GM19351 (cell line): ENCODE results near the gene ELMOD3.
"Not testable (repeated sequence)": the region's sequence is repeated elsewhere in the genome, so short reads cannot be mapped to it uniquely, and the experiment has no call there.

ENCODE experiments used
- ATAC-seq: cut with Tn5 transposase; IDR thresholded peaks from one replicate; pipeline ENCODE4 v1.9.1; 2021; ENCODE audit warnings: mild to moderate bottlenecking, moderate library complexity; ENCODE audit not compliant: unreplicated experiment

The ELMOD3 gene

DNA sequence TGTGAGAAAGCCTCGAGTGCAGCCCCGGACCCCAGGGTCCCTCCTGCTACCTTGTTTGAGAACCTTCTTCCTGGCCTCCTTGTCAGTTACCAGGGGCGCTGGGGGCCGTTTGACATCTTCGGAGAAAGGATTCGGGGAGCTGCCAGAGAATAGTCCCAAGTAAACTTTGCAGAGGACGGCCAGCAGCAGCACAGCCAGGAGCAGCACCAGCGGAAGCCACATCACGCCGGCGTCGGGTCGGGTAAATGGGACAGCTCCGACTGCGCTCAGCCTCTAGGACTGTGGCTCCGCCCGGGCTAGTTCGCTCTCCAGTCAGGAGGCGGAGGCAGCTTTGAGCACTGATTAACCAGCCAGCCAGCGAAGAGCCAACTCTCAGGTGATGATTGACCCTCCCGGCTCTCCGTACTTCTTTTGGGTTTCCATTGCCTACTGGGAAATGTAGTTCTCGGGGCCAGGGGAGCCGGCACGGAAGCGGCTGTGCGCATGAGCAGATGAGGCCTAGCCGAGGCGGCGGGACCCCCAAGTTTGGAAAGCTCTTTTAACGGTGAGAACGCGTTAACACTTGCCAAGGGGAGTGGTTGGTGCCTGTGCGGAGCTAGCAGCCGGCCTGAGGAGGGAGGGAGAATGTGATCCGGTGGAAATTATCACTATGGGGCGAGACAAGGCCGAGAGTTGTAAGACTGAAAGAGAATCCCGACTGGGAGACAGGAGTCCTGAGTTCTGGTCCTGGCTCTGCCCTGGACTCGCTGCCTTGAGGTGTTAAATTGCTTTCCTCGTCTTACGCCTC lies at the start of gene ELMOD3, which contains the start of gene RETSAT:
ELMOD3 (plus strand) TSS at position 484 of the 787 bp plus-strand sequence. CDS start 2,430 bp downstream, outside the sequence.
RETSAT (minus strand) TSS at position 243 of the 787 bp plus-strand sequence; CDS start at position 222, 21 bp downstream.
- ATAC-seq, result peak; percentile 99

DNA sequence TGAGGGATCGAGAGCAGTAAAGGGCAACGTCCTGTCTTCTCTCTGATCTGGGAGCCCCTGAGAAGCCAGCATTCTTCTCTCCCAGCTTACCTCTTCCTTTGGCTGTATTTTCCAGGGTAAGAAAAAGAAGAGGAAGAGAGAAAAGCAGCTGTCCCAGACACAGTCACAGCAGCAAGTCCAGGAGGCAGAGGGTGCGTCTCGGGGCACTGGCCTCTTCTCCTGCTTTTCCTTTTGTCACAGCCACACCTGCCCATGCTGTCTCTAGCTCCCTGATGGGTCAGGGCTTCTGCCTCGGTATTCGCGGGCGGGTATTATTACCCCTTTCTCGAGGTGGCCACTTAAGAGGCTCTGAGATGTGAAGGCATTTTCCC lies 47.1 kb upstream of the ELMOD3 start:
- no peak for ATAC-seq

DNA sequence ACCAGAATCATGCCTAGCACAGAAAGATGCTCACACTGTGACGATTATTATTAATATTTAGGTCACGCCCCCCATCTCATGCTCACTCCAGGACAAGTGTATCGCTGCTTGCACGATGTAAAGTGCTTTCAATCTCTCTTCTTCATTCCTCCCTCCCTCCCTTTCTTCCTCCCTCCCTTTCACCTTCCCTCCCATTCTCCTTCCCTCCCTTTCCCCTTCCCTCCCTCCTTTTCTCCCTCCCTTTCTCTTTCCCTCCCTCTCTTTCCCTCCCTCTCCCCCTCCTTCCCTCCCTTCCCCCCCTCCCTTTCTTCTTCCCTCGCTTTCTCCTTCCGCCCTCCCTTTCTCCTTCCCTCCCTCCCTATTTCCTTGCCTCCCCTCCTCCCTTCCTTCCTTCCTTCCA lies 46.4 kb upstream of the ELMOD3 start:
- ATAC-seq, result no peak

DNA sequence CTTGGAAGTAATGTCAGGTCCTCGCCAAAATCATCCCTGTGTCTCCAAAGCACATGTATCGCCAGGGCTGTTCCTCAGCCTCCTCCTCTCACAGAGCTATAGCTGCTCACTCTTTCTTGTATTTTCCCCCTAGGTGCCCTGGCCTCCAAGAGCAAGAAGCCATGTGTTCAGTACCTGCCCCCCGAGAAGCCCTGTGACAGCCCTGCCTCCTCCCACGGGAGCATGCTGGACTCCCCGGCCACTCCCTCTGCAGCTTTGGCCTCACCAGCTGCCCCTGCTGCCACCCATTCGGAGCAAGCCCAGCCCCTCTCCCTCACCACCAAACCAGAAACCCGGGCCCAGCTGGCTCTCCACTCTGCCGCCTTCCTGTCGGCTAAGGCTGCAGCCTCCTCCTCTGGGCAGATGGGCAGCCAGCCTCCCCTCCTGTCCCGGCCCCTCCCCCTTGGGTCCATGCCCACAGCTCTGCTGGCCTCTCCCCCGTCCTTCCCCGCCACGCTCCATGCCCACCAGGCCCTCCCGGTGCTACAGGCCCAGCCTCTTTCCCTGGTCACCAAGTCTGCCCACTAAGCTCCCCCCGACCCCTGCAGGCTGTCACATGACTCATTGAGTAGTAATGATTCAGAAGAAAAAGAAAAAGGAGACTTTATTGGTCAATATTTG lies 45.5 kb upstream of the ELMOD3 start:
- ATAC-seq, result no peak

DNA sequence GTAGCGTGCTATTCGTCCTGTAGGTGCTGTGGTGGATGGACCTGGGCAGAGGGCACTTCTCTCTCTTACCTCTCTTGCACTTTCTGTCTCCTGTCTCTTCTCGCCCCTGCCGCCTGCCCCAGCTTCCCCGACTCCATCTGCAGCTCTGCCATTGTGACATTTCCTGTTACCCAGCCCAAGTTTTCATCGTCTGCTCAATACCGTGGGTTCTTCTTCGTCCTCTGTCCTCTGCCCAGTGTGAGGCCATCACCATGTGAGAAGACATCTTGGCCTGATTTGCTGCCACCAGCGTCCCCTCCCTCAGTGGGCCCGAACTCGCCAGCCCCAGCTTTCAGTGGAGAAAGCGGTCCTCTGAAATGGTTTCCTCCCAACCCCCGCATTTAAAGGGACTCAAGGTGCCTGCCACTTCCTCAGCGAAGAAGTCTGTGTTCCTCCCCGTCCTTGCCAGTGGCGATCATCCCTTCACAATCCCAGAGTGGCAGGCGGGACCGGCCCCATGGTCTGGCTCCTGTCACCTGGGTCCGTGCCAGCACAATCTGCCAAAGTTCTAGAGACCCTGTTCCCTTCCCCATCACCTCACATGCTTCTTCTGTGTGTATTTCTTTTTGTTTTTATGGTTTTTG lies 44.8 kb upstream of the ELMOD3 start:
- no peak for ATAC-seq

DNA sequence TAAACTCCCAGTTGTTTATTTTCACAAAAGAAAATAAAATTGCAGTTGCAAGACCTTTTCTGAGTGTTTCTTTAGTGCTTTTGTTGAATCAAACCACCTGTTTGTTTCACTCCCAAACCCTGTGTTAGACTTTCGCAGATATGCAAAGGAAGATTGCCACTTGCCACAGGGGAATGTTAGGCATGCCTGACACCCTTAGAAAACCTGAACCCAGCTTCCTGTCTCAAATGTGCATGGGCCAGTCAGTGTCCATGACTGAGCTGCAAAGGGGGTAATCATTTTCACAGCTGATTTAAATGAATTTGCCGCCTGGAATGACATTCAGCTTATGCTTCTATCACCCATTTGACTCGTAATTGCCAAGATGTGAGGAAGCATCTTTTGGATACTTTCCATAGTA lies 44.2 kb upstream of the ELMOD3 start:
- no peak for ATAC-seq

DNA sequence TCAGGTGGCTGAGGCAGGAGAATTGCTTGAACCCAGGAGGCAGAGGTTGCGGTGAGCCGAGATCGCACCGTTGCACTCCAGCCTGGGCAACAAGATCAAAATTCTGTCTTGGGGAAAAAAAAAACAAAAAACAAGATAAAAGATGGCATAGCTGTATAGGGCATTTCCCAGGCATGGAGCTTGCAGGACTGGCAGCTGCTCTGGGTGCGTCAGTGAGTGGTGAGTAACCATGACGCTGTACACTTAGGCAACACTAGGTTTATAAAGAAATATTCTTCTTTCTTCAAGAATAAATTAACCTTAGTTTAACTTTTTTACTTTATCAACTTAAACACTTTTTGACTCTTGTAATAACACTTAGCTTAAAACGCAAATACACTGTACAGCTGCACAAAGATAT lies 42.2 kb upstream of the ELMOD3 start:
- ATAC-seq, result no peak

DNA sequence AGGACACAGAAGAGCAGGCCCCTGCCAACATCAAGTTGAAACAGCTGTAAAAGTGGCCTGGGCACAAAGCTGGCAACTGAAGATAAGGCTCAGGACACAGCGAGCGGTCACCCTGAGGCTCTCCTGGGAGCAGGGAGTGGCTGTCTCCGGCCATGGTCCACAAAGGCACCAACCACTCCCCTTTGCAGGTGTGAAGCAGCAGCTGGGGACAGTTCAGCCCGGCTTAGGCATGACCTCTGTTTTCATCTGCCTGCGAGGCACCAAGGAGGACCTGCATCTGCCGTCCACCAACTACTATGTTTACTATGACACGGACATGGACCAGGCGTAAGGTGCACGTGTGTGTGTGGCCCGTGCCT lies 39.7 kb upstream of the ELMOD3 start:
- no peak for ATAC-seq

DNA sequence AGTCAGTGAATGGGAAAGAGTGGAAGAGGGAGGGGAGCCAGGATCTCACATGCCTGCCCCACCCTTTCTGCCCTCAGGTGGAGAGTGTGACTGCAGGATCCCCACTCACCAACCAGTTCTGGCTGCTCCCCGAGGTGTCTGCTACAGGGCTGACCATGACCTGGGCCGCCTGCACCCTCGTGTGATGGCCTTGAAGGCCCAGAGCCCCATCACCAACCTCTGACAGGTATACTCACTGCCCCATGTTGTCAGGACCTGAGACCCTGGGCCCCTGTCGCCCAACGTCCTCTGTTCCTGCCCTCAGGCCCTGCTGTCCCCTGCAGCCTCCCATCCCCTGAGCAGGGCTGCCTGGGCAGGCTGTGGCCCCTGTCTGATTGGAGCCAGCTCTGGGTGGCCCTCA lies 38.6 kb upstream of the ELMOD3 start:
- ATAC-seq, result not testable (repeated sequence)

DNA sequence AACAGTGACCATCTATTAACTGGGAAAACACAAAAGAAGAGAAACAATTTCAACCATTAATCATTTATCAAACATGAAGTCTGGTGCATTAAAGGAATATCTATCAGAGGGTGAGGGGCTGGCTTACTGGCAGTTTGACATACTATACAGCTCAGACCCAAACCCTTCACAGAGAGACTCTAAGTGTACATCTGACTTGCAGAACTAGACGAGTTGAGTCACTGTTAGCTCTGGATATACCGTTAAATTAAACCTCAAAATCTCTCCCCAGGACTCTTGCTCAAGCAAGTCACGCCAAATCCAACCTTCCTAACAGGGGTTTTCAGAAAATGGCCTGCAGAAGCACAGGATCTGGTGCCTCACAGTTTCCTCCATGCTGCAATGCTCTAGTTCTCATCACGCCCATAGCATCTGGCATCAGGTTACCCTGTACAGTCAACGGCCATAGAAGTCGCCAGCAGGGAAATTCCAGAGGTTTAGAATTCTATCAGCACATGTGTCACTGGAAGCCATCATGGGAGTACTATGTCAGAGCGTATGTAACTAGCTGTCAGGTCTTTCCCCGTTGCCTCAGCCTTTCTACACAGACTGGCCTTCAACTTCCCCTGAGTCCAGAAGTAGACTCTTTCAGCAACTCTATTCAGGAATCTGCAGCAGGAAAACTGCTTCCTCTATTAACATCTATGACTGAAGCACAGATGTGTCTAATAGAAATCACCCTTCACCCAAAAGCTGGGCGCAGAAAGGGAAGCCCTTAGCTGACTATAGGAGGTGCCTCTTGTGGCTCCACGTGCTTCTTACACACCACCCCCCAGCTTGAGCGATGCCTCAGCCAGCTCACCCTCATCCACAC lies 36.1 kb upstream of the ELMOD3 start:
- ATAC-seq, result peak; percentile 60

DNA sequence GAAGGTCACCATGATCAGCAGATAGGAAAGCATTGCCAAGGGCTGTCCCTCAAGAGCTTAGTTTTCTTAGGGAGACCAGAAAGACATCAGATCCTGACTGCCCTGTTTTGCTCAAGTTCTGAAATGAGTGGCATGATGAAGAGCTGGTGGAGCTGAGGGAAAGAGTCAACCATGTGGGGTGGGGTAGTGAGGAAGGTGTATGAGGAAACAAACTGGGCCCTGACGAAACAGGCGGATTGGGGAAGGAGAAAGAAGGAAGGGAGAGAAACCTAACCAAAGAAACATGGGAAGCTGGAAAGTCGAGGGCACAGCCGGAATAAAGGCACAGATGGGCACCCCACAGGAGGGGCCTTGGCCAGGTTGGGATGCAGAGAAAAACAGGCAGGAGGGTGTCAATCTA lies 34.8 kb upstream of the ELMOD3 start:
- ATAC-seq, result no peak

DNA sequence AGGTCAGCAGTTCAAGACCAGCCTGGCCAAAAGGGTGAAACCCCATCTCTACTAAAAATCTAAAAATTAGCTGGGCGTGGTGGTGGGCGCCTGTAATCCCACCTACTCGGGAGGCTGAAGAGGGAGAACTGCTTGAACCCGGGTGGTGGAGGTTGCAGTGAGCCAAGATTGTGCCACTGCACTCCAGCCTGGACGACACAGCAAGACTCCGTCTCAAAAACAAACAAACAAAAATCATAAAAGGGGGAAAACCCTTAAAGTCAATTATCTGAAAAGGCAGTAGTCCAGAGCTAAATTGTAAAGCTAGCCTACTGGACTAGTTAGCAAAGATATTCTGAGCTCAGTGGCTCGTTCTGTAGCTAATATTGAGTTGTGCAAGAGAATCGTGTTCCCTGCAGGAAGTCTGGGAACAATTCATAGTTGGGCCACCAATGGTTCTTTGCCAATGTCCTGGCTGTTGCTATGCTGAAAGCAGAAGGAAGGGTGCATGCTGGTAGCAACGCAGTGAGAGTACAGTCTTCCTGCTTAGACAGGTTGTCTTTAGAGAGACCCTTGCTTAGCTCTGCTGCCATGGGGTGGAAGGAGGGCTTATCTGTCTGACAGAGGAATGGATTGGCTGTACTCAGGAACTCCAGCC lies 31.1 kb upstream of the ELMOD3 start:
- no peak for ATAC-seq

DNA sequence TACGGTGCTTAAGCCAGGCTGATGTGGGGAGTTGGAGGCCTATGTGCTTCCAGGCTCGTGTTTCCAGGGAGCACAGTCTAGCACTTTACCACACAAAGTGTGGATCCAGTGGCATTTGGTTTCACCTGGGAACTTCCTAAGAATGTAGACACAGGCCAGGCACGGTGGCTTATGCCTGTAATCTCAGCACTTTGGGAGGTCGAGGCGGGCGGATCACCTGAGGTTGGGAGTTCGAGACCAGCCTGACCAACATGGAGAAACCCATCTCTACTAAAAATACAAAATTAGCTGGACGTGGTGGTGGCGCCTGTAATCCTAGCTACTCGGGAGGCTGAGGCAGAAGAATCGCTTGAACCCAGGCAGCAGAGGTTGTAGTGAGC lies 30.6 kb upstream of the ELMOD3 start:
- not testable (repeated sequence) for ATAC-seq

DNA sequence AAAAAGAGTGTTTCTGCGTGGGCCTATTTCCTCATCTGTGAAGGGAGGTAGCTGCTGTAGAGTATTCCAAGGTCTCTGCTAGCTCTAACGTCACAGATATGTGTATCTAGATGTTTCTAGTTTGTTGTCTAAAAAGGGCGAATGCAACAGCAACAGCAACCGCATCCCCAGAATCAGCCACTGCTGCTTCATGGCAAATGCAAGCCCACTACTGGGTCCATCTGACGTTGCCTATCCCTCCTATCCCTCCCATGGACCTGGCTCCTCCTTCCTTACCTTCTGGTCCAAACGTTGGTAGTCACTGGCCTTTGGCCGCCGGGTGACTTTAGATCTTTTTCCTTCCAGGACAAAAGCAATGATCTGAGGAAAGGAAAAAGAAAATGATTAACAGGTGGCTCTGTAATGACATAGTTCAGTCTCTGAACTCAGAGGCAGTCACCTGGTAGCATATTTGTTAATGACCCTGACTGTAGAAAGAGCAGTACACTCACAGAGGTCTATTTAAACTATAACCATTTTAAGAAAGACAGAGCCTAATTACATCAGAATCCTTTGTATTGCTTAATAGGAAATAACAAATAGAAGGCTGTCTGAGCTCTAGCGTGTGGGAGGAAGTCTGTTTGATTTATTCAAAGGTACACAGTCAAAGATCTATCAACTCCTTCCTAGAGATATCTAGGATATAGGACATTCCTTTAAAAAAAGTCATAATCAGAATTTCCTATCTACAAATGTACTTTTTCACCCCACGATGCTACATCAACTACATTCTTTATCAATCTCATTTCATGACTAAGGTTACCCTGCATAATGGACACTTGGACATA lies 29.7 kb upstream of the ELMOD3 start:
- ATAC-seq, result no peak

DNA sequence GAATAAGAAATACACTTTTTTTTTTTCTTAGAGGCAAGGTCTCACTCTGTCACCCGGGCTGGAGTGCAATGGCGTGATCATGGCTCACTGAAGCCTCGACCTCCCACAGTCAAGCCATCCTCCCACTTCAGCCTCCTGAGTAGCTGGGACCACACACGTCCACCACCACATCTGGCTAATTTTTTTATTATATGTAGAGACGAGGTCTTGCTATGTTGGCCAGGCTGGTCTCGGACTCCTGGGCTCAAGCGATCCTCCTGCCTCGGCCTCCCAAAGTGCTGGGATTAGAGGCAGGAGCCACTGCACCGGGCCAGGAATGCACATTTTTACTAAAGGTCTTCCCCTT lies 29.1 kb upstream of the ELMOD3 start:
- no peak for ATAC-seq

DNA sequence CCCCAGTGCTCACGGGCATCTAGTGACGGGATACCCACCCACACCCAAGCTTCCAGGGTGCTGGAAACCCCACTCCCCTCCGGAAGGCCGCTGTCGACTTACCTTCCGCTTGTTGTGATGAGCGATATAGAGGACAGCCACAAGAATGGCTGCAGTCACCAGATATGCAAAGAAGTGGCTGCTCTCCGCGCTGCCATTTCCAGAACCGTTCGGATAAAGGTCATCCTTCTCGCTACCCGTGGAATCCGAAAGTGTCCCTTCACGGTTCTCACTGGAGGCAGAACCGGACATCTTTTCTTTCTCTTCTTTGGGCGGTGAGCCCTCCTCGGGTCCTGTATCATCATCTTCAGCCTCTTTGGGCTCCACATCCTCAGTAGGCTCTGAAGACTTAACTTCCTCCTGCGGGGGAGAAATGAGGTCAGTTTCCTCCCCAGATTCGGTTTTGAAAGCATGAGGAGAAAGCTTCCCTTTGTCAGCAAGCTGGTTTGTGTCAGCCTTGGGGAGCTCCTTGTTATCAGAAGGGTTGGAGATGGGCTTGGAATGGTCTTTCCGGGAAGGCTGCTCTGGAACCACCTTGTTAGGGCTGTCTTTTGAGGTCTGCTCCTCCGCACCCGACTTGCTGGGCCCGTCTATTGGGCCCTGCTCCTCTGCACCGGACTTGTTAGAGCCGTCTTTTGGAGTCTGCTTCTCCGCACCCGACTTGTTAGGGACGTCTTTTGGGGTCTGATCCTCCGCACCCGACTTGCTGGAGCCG lies 28.0 kb upstream of the ELMOD3 start:
- ATAC-seq, result peak; percentile 35

DNA sequence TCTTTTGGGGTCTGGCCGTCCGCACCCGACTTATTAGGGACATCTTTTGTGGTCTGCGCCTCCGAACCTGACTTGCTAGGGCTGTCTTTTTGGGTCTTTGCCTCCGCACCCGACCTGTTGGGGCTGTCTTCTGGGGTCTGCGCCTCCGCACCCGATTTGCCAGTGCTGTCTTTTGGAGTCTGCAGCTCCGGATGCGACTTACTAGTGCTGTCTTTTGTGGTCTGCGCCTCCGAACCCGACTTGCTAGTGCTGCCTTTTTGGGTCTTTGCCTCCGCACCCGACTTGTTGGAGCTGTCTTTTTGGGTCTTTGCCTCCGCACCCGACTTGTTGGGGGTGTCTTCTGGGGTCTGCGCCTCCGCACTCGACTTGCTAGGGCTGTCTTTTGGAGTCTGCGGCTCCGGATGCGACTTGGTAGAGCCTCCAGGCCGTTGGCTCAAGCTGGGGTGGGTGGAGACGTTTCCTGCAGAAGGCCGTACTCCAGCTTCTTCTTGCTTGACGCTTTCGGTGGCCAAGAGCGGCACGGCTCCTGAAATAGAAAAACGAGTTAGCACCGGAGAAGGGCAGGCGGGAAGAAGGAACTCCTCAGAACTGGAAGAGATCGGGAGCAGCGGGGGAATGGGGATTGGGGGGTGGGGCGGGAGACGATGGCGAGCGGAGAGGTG lies 27.3 kb upstream of the ELMOD3 start:
- ATAC-seq, result peak; percentile 27

DNA sequence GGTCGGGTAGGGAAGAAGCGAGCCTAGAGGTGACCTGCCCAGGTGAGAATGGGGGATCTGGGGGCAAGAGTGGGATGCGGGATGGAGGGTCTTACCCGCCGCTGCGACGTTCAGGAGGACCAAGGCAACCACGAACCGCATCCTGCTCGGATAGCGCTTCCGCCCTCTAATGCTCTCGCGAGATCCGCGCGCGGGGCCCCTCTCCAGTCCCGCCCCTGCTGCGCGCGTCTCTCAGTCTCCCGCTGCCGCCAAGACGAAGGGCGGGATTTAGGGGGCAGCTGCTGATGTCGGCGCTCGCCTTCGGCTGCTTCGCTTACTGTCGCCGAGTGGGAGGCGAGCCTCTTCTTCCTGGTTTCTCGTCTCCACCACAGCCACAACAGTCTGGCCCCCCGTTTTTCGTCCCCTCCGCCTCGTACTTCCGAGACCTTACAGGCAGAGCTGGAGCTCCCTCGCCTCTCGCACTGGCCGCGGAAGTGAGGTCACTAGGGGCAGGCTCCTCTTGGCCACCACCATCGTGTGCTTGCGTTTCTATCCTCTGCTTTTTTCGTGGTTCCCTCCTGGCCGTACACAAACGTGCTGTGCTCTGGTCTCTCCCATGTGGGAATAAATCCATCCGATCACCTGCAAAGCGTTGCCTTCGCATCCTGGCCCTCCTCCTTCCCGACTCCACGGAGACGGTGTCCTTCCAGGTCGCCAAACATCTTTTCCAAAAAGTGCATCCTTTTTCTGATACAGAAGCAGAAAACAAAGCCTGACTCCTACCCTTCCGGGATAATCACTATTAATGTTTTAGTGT lies 26.5 kb upstream of the ELMOD3 start, which contains the start of gene TGOLN2:
TGOLN2 (minus strand) TSS at position 168 of the 796 bp plus-strand sequence; CDS start at position 141, 27 bp downstream.
- ATAC-seq, result peak; percentile 75
